Measurements from ENCODE around the gene GPATCH2.

The GPATCH2 gene

GRCh38 chr1:217617126-217617525 is 13.8 kb downstream of the GPATCH2 start:
- no peak overlapping the region for H3K4me3 ChIP-seq (ENCODE audit: low read depth, low read length)
- DNase-seq (ENCODE audit: low read depth): no peak
- no peak for TF ChIP-seq CTCF (IDR thresholded peaks at IDR 0.05; ENCODE audit: insufficient read depth, low read depth, low read length, missing control alignments)

GRCh38 chr1:217614200-217614712 is 16.6 kb downstream of the GPATCH2 start:
- TF ChIP-seq CTCF (IDR thresholded peaks at IDR 0.05; ENCODE audit: insufficient read depth, low read depth, low read length, missing control alignments): no peak
- no peak overlapping the region for H3K4me3 ChIP-seq (ENCODE audit: low read depth, low read length)
- DNase-seq (ENCODE audit: low read depth): no peak

GRCh38 chr1:217605390-217605789 is 25.5 kb downstream of the GPATCH2 start:
- no peak for TF ChIP-seq CTCF (IDR thresholded peaks at IDR 0.05; ENCODE audit: insufficient read depth, low read depth, low read length, missing control alignments)
- no peak overlapping the region for H3K4me3 ChIP-seq (ENCODE audit: low read depth, low read length)
- DNase-seq (ENCODE audit: low read depth): no peak

GRCh38 chr1:217602380-217602779 is 28.5 kb downstream of the GPATCH2 start:
- TF ChIP-seq CTCF (IDR thresholded peaks at IDR 0.05; ENCODE audit: insufficient read depth, low read depth, low read length, missing control alignments): no peak
- no peak overlapping the region for H3K4me3 ChIP-seq (ENCODE audit: low read depth, low read length)
- DNase-seq (ENCODE audit: low read depth): no peak

GRCh38 chr1:217599154-217599553 is 31.7 kb downstream of the GPATCH2 start:
- DNase-seq (ENCODE audit: low read depth): no peak
- TF ChIP-seq CTCF (IDR thresholded peaks at IDR 0.05; ENCODE audit: insufficient read depth, low read depth, low read length, missing control alignments): no peak
- H3K4me3 ChIP-seq (ENCODE audit: low read depth, low read length): no peak overlapping the region

- no peak overlapping the region for H3K4me3 ChIP-seq (ENCODE audit: low read depth, low read length)
- TF ChIP-seq CTCF (IDR thresholded peaks at IDR 0.05; ENCODE audit: insufficient read depth, low read depth, low read length, missing control alignments): no peak
- no peak for DNase-seq (ENCODE audit: low read depth)
Observed at GRCh38 chr1:217590598-217590997, 40.3 kb downstream of the GPATCH2 start.

- H3K4me3 ChIP-seq (ENCODE audit: low read depth, low read length): no peak overlapping the region
- DNase-seq (ENCODE audit: low read depth): no peak
- TF ChIP-seq CTCF (IDR thresholded peaks at IDR 0.05; ENCODE audit: insufficient read depth, low read depth, low read length, missing control alignments): no peak
Observed at GRCh38 chr1:217586586-217586985, 44.3 kb downstream of the GPATCH2 start.

Data from GM12865 (cell line).